PC-3 (cell line): Measurements from ENCODE around the gene CHML. TPM values are rescaled to one million over a fixed set of nuclear protein-coding genes. Genes with fewer than 3 reads are reported as not detected.

Experiments
- ATAC-seq: fragments of 200-7000 bp; cut with Tn5 transposase; 2 replicates; pipeline ENCODE4 v1.9.1; 2020; ENCODE audit warnings: mild to moderate bottlenecking, moderate library complexity
- BruUV-seq: library from RNA; stranded (reverse); fragments of 400-500 nt; replicated peaks from 2 replicates; lab custom pipeline; 2021; lab: Mats Ljungman, UMichigan
- CTCF ChIA-PET: fragments of 300-600 bp; sonication (Branson Sonifier 250); formaldehyde crosslinking; loops from one replicate; lab custom pipeline; 2022; ENCODE audit warnings: antibody characterized with exemption; lab: Charles Lee
- POLR2A ChIA-PET: fragments of 300-600 bp; sonication (Branson Sonifier 250); formaldehyde crosslinking; loops from one replicate; lab custom pipeline; 2022; ENCODE audit warnings: antibody characterized with exemption; ENCODE audit not compliant: unreplicated experiment; lab: Charles Lee
- DNase-seq: peaks from one replicate; pipeline ENCODE4 v3.0.0-alpha.2; 2015
- H2AFZ ChIP-seq: fragments of 300-600 bp; sonication (generic); 2 replicates; pipeline ENCODE4 v1.6.0; 2016; ENCODE audit warnings: antibody characterized with exemption, low read length
- H3F3A ChIP-seq: fragments of 300-600 bp; sonication (generic); one replicate; pipeline ENCODE4 v1.6.0; 2017; ENCODE audit warnings: antibody characterized with exemption, low read length, control low read depth, mild to moderate bottlenecking; ENCODE audit not compliant: unreplicated experiment
- H3K27ac ChIP-seq: fragments of 300-600 bp; sonication (generic); 2 replicates; pipeline ENCODE4 v1.5.1; 2016; ENCODE audit warnings: mild to moderate bottlenecking, low read length
- H3K27me3 ChIP-seq: fragments of 300-600 bp; sonication (generic); 2 replicates; pipeline ENCODE4 v1.6.1; 2016; ENCODE audit warnings: low read length, mixed read lengths
- H3K36me3 ChIP-seq: fragments of 300-600 bp; sonication (generic); 2 replicates; pipeline ENCODE4 v1.6.1; 2016; ENCODE audit warnings: low read depth, mixed run types, low read length, mixed read lengths
- H3K4me1 ChIP-seq: fragments of 300-600 bp; sonication (generic); 2 replicates; pipeline ENCODE4 v1.5.1; 2016; ENCODE audit warnings: low read length; ENCODE audit not compliant: insufficient read depth
- H3K4me2 ChIP-seq: fragments of 300-600 bp; sonication (generic); 2 replicates; pipeline ENCODE4 v1.6.0; 2016; ENCODE audit warnings: low read length
- H3K4me3 ChIP-seq: fragments of 300-600 bp; sonication (generic); 2 replicates; pipeline ENCODE4 v1.5.1; 2016; ENCODE audit warnings: mild to moderate bottlenecking, low read length, mixed read lengths
- H3K79me2 ChIP-seq: fragments of 300-600 bp; sonication (generic); 2 replicates; pipeline ENCODE4 v1.6.1; 2017; ENCODE audit warnings: low read length, mixed read lengths
- H3K9ac ChIP-seq: fragments of 300-600 bp; sonication (generic); 2 replicates; pipeline ENCODE4 v1.6.0; 2016; ENCODE audit warnings: mild to moderate bottlenecking, low read length
- H3K9me2 ChIP-seq: fragments of 300-600 bp; sonication (generic); replicated peaks from 2 replicates; pipeline ENCODE4 v1.6.1; 2016; ENCODE audit warnings: mixed run types, low read length, mixed read lengths
- H3K9me3 ChIP-seq: fragments of 300-600 bp; sonication (generic); 2 replicates; pipeline ENCODE4 v1.6.1; 2016; ENCODE audit warnings: low read length, mixed read lengths
- H4K20me1 ChIP-seq: fragments of 300-600 bp; sonication (generic); 2 replicates; pipeline ENCODE4 v1.6.1; 2016; ENCODE audit warnings: low read length, mixed read lengths
- EZH2 ChIP-seq: fragments of 300-600 bp; sonication (generic); IDR thresholded peaks from one replicate; pipeline ENCODE4 v1.6.1; 2017; ENCODE audit warnings: antibody characterized with exemption, mild to moderate bottlenecking, low read length; ENCODE audit not compliant: unreplicated experiment
- EZH2phosphoT487 ChIP-seq: fragments of 300-600 bp; sonication (generic); IDR thresholded peaks from 2 replicates; pipeline ENCODE4 v1.6.1; 2018; ENCODE audit warnings: mild to moderate bottlenecking, antibody characterized with exemption, low read length, borderline replicate concordance
- intact Hi-C: fragments of 100-400 bp; cut with micrococcal nuclease; formaldehyde crosslinking; loops from 2 replicates; pipeline ENCODE4 v1.9.0; 2023
- total RNA-seq: library from RNA; depleted of rRNA; stranded (reverse); fragments of >200 nt; gene quantifications from 2 replicates; pipeline ENCODE4 v1.2.3, GENCODE V29; 2014
- TF ChIP-seq, protein P1 (sequence below): fragments of 300-600 bp; sonication (generic); conservative IDR thresholded peaks from 2 replicates; pipeline ENCODE4 v1.5.1; 2017; ENCODE audit warnings: antibody characterized with exemption, low read depth, mild to moderate bottlenecking, low read length

The CHML gene
- total RNA-seq, 1 experiment from 2014 or later: 68.6 TPM

DNA sequence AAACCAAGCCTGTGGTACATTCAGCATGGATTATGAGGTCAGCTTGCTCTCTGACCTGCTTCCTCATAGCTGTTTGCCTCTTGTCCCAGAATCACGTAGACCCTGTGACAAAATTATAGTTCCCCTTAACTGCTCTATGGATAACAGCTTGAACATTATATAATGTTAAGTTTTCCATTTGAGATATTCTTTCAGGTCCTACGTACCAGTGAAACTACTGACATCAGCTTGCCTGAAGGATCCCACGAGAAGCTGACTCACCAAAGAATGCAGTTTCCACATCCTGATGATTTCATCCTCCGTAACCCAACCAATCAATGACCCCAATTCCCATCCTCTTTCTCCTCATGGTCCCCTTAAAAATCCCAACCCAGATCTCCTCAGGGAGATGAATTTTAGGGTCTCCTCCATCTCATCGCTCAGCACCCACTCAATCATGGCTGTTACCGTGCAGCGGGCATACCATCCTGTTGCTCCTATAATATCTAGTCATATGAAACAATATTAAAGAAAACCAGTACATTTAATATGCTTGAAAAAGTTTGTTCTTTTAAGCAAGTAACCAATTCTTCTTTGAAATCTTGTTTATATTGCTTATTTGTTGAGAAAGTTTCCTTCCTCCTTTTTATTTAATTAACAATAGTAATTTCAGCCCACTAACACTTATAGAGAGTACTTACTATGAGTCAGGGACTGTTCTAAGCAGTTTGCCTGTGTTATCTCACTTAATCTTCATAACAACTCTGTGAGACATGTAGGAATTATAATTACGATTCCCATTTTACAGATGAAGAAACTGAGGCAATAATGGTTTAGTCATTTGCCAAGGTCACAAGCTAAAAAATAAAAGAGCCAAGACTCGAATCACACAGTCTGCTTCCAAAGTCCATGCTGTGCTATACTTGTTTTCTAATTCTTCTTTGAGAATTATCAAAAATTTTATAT, 27.4 kb downstream of the CHML start:
- peak overlapping the region; percentile 10 for H2AFZ ChIP-seq
- no peaks in the 10 kb centered on the region for H3K27me3 ChIP-seq
- no peak for TF ChIP-seq EZH2
- TF ChIP-seq, protein P1, sequence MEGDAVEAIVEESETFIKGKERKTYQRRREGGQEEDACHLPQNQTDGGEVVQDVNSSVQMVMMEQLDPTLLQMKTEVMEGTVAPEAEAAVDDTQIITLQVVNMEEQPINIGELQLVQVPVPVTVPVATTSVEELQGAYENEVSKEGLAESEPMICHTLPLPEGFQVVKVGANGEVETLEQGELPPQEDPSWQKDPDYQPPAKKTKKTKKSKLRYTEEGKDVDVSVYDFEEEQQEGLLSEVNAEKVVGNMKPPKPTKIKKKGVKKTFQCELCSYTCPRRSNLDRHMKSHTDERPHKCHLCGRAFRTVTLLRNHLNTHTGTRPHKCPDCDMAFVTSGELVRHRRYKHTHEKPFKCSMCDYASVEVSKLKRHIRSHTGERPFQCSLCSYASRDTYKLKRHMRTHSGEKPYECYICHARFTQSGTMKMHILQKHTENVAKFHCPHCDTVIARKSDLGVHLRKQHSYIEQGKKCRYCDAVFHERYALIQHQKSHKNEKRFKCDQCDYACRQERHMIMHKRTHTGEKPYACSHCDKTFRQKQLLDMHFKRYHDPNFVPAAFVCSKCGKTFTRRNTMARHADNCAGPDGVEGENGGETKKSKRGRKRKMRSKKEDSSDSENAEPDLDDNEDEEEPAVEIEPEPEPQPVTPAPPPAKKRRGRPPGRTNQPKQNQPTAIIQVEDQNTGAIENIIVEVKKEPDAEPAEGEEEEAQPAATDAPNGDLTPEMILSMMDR: no peak
- TF ChIP-seq EZH2phosphoT487: no peak
- peak overlapping the region; percentile 60 for H3K9ac ChIP-seq
- H3K4me3 ChIP-seq: 0 out of 2 replicates have a peak overlapping the region, but pooled peaks have one; percentile 2
- CTCF ChIA-PET: interaction anchor here (0.5 to 2.1 kb wide), 3 partner anchors 14 to 267 kb away, joined by 3 to 26 read pairs (median 3); no protein-coding TSS in a partner anchor
- H3K4me1 ChIP-seq: peaks cover 86% of the 10 kb centered on the region
- no peaks in the 10 kb centered on the region for H4K20me1 ChIP-seq
- peak overlapping the region; percentile 58 for H3K4me2 ChIP-seq
- no peaks in the 10 kb centered on the region for H3K79me2 ChIP-seq
- ATAC-seq (peak; percentile 9), DNase-seq (peak; percentile 94)
- POLR2A ChIA-PET: interaction anchor here (0.6 to 0.7 kb wide), 3 partner anchors 28 to 207 kb away, joined by 3 to 5 read pairs (median 4); no protein-coding TSS in a partner anchor
- peaks cover 6% of the 10 kb centered on the region for H3F3A ChIP-seq
- intact Hi-C loops: loop anchor here (1.0 to 5.0 kb wide), 2 partner anchors 26 to 374 kb away; no protein-coding TSS in a partner anchor
- no peaks in the 10 kb centered on the region for H3K9me3 ChIP-seq
- no peaks in the 10 kb centered on the region for H3K36me3 ChIP-seq
- peak overlapping the region; percentile 85 for H3K27ac ChIP-seq
- TSS peak; percentile 73 for BruUV-seq
- no peaks in the 10 kb centered on the region for H3K9me2 ChIP-seq

DNA sequence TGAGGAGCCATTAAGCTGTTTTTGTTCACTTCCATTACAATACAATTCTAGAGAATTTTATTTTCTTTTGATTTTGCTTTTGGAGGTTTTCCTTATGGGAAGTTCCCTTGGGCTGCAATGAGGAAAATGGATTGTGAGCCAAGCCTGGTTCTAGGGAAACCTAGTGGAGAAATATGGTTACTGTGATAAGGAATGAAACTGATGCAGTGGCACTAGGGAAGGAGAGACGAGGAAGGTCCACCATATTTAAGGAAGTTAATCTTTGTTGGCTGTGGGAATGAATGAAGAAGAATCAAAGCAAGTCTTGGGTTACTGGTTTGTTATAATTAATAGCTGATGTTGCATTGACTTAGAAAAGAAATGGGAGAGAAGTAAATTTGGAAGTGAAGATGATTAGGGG, 28.4 kb downstream of the CHML start:
- Histone ChIP-seq H3K9me2 (no peaks in the 10 kb centered on the region), H3K36me3 (no peaks in the 10 kb centered on the region), H3K27ac (peak overlapping the region; percentile 85), H3K27me3 (no peaks in the 10 kb centered on the region), H2AFZ (no peak overlapping the region), H3F3A (peaks cover 10% of the 10 kb centered on the region), H3K4me1 (peaks cover 97% of the 10 kb centered on the region), H3K79me2 (no peaks in the 10 kb centered on the region), H4K20me1 (no peaks in the 10 kb centered on the region), H3K4me3 (no peak overlapping the region), H3K4me2 (peak overlapping the region; percentile 58), H3K9ac (peak overlapping the region; percentile 60), H3K9me3 (no peaks in the 10 kb centered on the region)
- intact Hi-C loops: loop anchor here (1.0 to 5.0 kb wide), 7 partner anchors 16 to 376 kb away; no protein-coding TSS in a partner anchor
- no TSS peak for BruUV-seq
- ATAC-seq (no peak), DNase-seq (peak; percentile 29)
- ChIA-PET POLR2A (no interaction called here), CTCF (interaction anchor here (0.6 to 2.1 kb wide), 3 partner anchors 16 to 140 kb away, joined by 3 to 26 read pairs (median 4); partner anchors contain the start of gene KMO)
- TF ChIP-seq EZH2phosphoT487 (no peak), EZH2 (no peak)

DNA sequence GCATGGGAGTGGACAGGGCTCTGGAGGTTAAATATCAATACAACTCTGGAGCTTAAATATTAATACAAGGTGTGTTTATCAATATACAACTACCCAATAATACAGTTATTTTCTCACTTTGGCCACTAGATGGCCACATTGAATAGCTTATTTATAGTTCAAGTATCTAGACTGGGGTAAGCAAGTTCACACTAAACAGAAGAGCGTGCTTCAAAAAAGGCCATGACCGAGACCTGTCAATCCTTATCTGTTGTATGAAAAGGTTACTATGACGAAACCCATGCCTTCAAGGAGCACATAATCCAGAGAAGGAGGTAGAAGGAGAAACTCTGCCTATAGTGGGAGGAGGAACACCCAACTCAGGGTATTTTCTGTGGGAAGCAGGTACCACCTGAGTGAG, 29.1 kb downstream of the CHML start:
- Histone ChIP-seq H3K9ac (peak overlapping the region; percentile 60), H3K36me3 (no peaks in the 10 kb centered on the region), H3K9me2 (no peaks in the 10 kb centered on the region), H3K4me3 (no peak overlapping the region), H3K4me2 (peak overlapping the region; percentile 4; the same call in 1 of the 2 replicates), H3K27me3 (no peaks in the 10 kb centered on the region), H3K27ac (peak overlapping the region; percentile 85), H3F3A (peaks cover 12% of the 10 kb centered on the region), H4K20me1 (no peaks in the 10 kb centered on the region), H3K9me3 (no peaks in the 10 kb centered on the region), H2AFZ (peak overlapping the region; percentile 58), H3K4me1 (peaks cover 94% of the 10 kb centered on the region), H3K79me2 (no peaks in the 10 kb centered on the region)
- ATAC-seq (peak; percentile 7), DNase-seq (peak; percentile 96)
- BruUV-seq: no TSS peak
- no peak for TF ChIP-seq EZH2
- TF ChIP-seq EZH2phosphoT487: no peak
- TF ChIP-seq, protein P1: peak; percentile 97
- intact Hi-C loops: loop anchor here (1.0 to 5.0 kb wide), 6 partner anchors 16 to 376 kb away; no protein-coding TSS in a partner anchor
- ChIA-PET POLR2A (interaction anchor here (0.6 kb wide), 1 partner anchor 11 kb away, joined by 11 read pairs; no protein-coding TSS in a partner anchor), CTCF (interaction anchor here (0.6 to 2.1 kb wide), 9 partner anchors 16 to 237 kb away, joined by 3 to 26 read pairs (median 4); partner anchors contain the start of genes CHML, EXO1, FH and KMO)
